Pulmonary artery endothelial cell (primary cell): ENCODE measurements around the gene P4HTM. TPM values are rescaled to one million over a fixed set of nuclear protein-coding genes. Genes with fewer than 3 reads are reported as not detected.
"Not testable (repeated sequence)": the region's sequence is repeated elsewhere in the genome, so short reads cannot be mapped to it uniquely, and the experiment has no call there.

Experiments used
- DNase-seq: peaks from one replicate; pipeline ENCODE4 v3.0.0-alpha.2; 2011; ENCODE audit warnings: low read depth, low spot score
- total RNA-seq: library from RNA; depleted of rRNA; stranded (reverse); fragments of >200 nt; gene quantifications from 2 replicates; pipeline ENCODE4 v1.2.3, GENCODE V29; 2014

Gene P4HTM
- total RNA-seq, 1 donor from 2014 or later = 25.5 TPM

DNA sequence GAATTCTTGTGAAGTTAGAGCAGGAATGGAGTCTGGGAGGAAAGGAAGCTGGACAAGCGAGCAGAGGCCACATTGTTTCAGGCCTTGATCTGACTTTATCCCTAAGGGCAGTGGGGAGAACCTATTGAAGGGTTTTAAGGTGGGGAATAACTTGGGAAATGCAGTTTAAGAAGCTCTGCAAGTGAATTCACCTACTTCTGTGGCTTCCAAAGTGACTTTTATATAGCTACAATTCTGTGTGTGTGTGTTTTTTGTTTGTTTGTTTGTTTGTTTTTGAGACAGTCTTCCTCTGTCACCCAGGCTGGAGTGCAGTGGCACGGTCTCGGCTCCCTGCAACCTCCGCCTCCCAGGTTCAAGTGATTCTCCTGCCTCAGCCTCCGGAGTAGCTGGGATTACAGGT is 18.6 kb downstream of the P4HTM start:
- not testable (repeated sequence) for DNase-seq

DNA sequence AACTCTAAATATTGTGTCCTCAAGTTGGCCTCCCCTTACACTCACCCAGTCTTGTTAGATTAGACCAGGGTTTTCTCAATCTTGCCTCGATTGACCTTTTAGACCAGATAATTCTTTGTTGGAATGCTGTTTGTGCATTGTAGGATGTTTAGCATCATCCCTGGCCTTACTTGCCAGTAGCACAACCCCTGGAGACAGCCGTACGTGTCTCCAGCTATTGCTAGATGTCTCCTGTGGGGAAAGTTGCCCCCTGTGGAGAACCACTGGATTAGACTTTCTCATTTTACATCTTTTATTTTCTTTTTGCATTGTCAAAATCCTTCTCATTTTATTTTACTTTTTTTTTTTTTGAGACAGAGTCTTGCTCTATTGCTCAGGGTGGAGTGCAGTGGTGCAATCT is 19.4 kb downstream of the P4HTM start:
- no peak for DNase-seq

DNA sequence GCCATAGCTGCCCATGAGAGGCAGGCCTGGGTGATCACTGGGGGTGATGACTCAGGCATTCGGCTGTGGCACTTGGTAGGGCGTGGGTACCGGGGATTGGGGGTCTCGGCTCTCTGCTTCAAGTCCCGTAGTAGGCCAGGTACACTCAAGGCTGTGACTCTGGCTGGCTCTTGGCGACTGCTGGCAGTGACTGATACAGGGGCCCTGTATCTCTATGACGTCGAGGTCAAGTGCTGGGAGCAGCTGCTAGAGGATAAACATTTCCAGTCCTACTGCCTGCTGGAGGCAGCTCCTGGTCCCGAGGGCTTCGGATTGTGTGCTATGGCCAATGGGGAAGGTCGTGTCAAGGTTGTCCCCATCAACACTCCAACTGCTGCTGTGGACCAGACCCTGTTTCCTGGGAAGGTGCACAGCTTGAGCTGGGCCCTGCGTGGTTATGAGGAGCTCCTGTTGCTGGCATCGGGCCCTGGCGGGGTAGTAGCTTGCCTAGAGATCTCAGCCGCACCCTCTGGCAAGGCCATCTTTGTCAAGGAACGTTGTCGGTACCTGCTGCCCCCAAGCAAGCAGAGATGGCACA is 22.5 kb downstream of the P4HTM start:
- no peak for DNase-seq

DNA sequence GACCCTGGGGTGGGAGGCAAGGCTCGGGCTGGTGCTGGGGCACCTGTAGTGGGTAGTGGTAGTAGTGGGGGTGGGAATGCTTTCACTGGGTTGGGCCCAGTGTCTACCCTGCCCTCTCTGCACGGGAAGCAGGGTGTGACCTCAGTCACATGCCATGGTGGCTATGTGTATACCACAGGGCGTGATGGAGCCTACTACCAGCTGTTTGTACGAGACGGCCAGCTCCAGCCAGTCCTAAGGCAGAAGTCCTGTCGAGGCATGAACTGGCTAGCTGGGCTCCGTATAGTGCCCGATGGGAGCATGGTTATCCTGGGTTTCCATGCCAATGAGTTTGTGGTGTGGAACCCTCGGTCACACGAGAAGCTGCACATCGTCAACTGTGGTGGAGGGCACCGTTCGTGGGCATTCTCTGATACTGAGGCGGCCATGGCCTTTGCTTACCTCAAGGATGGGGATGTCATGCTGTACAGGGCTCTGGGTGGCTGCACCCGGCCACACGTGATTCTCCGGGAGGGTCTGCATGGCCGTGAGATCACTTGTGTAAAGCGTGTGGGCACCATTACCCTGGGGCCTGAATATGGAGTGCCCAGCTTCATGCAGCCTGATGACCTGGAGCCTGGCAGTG is 23.2 kb downstream of the P4HTM start:
- DNase-seq = no peak

DNA sequence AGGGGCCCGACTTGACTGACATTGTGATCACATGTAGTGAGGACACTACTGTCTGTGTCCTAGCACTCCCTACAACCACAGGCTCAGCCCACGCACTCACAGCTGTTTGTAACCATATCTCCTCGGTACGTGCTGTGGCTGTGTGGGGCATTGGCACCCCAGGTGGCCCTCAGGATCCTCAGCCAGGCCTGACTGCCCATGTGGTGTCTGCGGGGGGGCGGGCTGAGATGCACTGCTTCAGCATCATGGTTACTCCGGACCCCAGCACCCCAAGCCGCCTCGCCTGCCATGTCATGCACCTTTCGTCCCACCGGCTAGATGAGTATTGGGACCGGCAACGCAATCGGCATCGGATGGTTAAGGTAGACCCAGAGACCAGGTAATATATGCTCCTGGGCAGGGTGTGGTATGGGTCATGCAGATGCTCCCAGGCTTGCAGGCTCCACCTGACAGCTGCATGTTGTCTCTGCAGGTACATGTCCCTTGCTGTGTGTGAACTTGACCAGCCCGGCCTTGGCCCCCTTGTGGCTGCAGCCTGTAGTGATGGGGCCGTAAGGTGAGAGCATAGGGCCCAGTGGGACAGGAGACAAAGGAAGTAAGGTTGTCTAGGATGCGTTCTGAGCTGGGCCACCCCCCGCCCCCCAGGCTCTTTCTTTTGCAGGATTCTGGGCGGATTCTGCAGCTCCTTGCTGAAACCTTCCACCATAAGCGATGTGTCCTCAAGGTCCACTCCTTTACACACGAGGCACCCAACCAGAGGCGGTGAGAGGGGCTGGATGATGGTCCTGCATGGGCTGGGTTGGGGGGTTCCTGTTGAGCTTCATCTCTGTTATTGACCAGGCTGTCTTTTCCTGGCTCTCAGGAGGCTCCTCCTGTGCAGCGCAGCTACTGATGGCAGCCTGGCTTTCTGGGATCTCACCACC is 24.0 kb downstream of the P4HTM start:
- no peak for DNase-seq

DNA sequence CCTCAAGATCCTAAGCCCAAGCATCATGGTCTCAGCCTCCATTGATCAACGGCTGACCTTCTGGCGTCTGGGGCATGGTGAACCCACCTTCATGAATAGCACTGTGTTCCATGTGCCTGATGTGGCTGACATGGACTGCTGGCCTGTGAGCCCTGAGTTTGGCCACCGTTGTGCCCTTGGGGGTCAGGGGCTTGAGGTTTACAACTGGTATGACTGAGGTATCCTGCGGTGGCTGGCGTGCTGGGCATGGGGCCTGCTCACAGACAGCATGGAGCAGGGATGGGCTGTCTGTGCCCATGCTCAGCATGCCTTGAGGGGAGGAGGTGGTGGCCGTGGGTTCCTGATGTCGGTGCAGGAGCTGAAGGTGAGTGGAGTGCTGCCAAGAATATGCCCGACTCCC is 25.0 kb downstream of the P4HTM start:
- no peak for DNase-seq

DNA sequence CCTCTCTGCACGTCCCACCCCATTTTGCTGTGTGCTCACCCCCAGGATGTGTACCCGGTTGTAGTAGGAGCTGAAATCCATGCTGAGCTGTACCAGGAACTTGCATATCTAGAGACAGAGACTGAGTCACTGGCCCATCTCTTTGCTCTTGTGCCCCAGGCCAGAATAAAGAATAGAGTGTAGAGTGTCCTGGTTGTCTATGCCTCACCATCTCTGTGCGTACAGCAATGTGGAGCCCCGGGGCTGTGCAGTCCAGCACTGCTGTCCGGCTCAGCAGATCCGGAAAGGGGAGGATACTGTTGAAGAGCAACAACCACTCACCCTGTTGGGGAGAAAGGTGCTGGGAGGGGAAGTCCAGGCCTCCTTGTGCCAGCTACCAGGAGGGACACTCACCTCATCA is 25.7 kb downstream of the P4HTM start:
- no peak for DNase-seq

DNA sequence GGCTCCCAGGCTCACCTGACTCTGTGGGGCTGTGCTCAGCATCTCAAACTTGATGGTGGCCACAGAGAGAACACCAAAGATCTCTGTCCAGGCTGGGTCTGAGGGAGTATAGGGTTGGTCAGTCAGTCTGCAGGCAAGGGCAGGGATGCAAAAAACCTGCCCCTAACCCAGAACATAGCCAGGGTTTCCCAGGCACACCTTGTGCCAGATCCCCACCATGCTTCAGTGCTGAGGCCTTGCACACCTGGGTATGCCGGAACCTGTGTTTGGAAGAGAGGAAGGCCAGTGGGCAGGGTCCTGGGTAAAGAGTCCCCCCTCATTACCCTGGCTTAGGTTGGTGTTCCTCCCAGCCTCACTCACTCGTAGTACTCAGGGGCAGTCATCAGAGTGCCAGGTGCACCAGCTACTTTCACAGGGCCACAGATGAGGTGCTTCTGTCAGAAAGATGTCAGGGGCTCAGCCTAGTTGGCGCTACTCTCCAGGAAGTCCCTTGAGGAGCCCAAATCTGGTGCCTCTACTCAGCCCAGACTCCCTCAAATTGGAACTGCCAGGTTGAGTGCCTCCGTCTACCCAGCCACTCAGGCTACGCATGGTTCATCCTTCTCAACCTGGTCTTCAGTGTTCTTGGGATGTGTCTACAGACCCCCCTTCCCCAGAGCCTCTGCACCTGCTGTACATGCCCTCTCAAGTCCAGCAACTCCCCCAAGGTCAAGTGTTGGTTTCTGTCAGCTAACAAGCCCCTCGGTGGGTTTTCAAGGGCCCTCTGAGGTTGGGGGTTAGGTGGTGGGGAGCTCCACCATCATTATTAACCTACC is 26.6 kb downstream of the P4HTM start:
- DNase-seq = no peak

DNA sequence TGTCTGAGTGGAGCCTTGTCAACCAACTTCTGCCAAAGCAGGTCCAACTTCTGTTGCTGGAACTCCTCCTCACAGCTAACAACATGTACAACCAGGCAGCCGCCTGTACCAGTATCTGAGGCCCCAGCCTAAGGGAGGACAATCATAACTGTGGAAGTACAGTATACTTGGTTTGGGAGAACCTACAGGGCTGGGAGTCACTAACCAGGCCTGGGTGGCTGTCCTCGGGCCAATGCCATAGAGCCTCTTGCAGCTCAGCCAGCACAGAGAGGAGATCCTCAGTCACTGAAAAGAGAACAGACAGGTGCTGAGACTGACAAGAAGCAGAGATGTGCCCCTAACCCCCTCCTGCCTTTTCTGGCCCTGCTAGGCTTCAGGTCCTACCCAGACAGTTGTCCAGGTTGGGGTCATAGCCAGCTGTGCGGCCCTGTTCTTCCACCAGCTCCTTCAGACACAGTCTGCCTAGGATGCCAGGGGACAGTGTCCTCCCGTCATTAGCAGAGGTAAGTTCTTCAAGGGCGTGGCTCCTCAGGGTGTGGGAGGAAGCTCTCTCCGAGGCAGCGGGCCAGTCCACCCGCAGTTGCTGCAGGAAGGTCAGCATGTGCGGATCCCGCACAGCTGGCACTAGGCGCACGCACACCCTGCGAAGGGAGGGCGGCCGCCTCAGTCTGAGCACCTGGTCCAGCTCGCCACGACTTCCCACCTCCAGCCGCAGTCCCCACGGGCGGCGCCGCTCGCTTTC is 27.4 kb downstream of the P4HTM start:
- no peak for DNase-seq

DNA sequence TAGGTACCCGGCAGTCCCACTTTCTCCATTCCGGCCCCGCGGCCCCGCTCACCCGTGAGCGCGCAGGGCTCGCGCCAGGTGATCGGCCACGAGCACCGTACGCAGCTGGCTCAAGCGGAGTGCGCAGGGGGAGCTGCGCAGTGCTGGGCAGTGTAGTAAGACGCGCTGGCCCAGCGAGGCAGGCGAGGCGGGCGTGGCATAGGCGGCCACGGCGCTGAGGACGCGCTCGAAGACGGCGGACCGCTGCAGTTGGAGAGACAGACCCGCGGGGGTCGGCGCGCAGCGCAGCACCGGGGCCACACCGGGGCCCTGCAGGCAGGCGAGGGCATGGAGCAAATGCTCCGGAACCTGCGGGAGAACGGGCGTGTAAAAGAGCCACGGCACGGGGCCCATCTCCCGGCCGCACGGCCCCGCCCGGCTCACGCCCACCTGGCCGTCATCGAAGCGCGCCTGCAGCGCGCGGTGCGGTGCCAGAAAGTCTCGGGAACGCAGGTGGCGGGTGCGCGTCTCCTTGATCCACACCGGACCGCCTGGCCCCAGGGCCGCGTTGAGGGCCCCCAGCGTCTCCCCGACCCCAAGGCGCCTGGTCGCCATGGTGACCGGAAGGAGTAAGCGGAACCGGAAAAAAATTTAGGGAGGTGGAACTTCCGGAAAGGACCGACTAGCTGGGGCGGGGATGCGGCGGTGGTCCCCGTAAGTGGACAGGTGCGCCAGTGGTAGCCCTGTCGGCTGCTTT is 28.1 kb downstream of the P4HTM start, which contains the start of gene DALRD3:
TSS of gene DALRD3 (minus strand) at position 610 of the 736 bp plus-strand sequence. CDS start at position 594, 16 bp downstream.
- DNase-seq = no peak

DNA sequence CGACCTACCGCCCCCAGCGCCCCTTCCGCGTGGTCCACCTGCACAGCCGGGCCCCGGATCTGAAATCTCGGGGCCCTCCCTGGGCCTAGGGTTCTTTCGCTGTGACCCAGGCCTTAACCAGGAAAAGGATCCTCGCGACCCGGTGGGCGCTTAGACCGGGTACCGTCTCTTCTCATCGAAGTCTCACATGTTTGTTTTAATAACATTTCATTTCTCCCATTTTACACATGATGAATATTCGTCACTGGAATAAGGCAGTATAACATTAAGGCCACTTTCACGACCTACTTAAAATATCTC is 28.6 kb downstream of the P4HTM start:
- DNase-seq = no peak

DNA sequence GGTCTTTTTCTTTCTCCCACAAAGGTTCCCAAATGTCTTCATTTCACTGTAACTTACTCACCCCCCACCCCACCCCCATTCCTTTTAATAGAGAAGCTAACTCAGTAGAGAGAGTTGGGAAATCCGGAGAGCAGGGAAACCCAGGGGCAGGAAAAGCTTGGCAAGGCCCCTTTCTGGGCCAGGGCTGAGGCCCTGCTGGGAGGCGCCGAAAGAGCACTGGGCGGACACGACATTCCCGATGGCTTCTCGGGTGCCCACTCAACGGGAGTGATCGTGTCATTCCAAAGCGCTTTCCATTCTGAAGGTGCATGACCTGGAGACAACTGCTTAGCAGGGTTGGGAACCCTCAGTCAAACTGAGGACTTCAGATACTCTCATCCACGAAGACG is 29.9 kb downstream of the P4HTM start:
- DNase-seq = no peak

DNA sequence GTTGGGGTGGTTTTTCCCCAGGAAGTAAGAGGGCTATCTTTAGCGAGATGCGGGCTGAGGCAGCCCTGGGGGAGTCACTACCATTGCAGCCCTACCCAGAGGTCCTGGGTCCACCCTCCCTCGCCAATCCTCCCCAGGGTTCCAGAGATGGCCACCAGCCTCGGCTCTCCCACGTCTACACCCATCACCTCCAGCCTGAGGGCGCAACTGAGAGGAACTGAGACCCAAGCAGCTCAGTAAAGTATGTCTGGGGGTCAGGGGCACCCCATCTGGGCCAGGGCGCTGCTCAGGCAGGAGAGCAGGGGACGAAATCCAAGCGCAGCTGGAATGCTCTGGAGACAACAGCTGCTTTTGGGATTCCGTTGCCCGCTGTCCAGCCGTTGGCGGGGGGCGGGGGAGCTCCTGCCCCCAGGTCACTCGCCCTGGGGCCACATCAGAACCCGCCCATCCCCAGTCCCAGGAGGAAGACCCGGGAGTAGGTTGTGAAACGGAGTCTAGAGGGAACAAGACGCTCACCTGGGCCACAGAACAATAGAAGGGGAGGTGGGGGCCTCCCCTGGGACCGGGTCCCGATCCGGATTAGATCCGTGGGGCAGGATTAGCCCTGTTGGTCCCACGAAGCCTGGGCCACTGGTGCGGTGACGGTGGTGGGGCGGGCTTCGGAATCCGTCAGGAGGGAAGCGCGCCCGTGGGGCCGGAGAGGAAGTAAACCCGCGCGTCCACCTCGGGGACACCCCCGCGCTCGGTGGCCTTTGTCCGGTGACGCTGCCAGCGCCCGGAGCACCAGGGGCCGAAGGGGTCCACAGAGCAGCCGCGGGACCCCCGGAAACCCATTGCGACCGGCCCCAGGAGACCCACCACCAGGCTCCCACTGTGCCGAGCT is 30.5 kb downstream of the P4HTM start:
- DNase-seq = no peak

DNA sequence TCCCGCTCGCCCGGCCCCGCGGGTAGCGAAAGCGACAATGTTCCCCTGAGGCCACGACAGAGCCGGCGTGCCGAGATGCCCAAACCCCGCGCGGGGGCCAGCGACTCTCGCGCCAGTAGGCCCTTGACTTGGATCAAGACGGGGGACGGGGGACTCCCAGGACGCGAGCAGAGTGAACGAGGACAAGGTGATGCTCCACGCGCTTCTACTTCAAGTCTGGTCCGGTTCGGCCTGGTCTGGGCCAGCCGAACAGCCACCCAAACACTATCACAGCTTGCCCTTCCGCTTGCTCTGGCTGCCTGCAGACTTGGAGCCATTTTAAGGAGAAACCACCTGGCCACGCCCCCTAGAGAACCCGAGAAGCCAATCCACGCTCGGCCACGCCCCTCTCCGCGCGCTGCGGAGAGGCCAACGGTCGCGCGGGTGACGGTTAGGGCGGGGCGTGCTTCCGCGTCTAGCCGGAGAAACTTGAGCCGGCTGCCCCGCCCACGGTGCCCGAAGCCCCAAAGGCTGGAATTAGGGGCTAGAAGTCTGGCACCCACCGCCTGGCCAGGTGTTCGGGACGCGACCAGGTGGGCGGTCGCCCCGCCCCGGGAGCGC is 31.3 kb downstream of the P4HTM start:
- peak; percentile 83 for DNase-seq

DNA sequence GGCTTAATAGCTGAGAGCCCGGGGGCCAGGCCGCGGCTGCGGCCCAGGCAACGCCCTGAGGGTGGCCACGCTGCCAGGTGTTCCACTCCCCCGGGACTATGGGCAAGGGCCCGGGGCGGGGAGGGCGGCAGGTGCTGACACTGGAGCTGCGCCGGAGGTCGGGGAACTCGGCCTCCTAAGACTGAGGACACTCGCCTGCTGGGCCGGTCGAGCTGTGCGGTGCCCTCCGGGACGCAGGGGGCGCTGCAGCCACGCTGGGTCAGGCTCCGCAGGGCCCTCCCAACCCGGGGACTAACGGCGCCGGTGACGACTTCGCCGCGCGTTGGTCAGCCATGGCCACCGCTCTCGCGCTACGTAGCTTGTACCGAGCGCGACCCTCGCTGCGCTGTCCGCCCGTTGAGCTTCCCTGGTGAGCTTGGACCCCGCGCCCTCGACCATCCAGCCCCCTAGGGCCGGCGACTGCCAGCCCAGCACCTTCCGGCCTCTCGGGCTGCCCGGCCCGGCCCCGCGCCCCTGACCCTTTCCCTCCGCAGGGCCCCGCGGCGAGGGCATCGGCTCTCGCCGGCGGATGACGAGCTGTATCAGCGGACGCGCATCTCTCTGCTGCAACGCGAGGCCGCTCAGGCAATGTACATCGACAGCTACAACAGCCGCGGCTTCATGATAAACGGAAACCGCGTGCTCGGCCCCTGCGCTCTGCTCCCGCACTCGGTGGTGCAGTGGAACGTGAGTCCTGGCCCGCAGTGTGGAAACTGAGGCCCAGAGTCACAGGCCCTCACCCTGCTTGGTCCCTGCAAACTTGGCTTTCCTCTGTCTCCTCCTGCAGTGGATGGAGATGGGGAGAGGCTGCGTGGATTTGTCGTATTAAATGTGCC is 32.0 kb downstream of the P4HTM start, which contains the start of gene NDUFAF3:
TSS of gene NDUFAF3 (plus strand) at position 309 of the 875 bp plus-strand sequence. CDS start at position 333, 24 bp downstream.
- DNase-seq = peak; percentile 75

DNA sequence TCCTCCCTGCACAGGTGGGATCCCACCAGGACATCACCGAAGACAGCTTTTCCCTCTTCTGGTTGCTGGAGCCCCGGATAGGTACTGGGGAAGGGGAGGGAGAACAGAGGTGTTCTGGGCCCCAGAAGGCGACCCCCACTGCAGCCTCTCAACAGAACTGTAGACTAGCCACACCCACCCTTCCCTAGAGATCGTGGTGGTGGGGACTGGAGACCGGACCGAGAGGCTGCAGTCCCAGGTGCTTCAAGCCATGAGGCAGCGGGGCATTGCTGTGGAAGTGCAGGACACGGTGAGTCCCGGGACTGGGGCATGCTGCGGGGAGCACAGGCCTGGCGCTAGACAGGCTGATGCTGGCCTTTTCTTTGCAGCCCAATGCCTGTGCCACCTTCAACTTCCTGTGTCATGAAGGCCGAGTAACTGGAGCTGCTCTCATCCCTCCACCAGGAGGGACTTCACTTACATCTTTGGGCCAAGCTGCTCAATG is 32.7 kb downstream of the P4HTM start:
- DNase-seq = no peak

DNA sequence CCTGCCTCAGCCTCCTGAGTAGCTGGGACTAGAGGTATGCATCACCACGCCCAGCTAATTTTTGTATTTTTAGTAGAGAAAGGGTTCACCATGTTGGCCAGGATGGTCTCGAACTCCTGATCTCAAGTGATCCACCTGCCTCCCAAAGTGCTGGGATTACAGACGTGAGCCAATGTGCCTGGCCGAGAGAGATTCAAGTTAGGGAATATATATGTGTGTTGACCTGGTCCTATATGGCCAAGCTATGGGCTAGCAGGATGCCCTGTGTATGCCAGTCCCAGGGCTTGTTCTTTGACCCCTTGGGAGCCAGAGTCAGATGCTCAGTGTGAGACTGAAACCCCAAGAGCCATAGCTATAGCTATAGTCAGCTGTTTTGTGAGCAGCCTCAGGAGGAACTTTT is 33.7 kb downstream of the P4HTM start:
- no peak for DNase-seq

DNA sequence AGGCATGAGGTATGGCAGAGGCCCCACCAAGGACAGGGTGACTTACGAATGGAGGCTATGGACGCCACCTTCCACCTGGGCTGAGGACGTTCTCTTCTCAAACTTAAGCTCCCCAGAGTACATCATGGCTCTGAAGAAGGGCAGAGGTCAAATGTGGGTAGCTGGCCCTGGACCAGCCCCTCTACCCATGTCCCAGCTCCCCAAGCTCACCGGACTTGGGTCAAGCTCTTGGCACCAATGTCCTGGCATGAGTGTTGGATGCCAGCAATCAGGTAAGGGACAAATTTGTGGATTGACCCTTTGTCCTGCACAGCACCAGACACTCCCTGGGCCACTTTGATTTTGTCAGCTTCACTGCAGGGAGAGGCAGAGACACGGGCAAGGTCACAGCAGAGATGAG is 34.4 kb downstream of the P4HTM start:
- DNase-seq = no peak
